BLaER1 treated with 17β-estradiol and CSF1 and Interleukin-3, amounts not matched to agents 10 nM and 100 nM (cell line): ENCODE results near the gene ZNF708.
A peak's percentile ranks its signal among the peaks of the same experiment; 100 is the strongest.
"Not testable (repeated sequence)": the region's sequence is repeated elsewhere in the genome, so short reads cannot be mapped to it uniquely, and the experiment has no call there.

Source experiments
- H3K27ac ChIP-seq, 11 experiments: shearing (Covaris generic); formaldehyde crosslinking; 2 replicates each; pipeline ENCODE4 v1.8.1; 2022
- H3K27me3 ChIP-seq, 11 experiments: shearing (Covaris generic); formaldehyde crosslinking; 2 replicates each; pipeline ENCODE4 v1.8.1; 2022
- H3K36me3 ChIP-seq, 11 experiments: shearing (Covaris generic); formaldehyde crosslinking; 2 replicates each; pipeline ENCODE4 v1.8.1; 2022
- H3K4me1 ChIP-seq, 10 experiments: shearing (Covaris generic); formaldehyde crosslinking; 2 replicates each; pipeline ENCODE4 v1.8.1; 2022
- H3K4me2 ChIP-seq, 11 experiments: shearing (Covaris generic); formaldehyde crosslinking; 2 replicates each; pipeline ENCODE4 v1.8.1; 2022
- H3K4me3 ChIP-seq, 10 experiments: shearing (Covaris generic); formaldehyde crosslinking; 2 replicates each; pipeline ENCODE4 v1.8.1; 2022
- H3K9ac ChIP-seq, 11 experiments: shearing (Covaris generic); formaldehyde crosslinking; 2 replicates each; pipeline ENCODE4 v1.8.1; 2022
- H3K9me3 ChIP-seq, 11 experiments: shearing (Covaris generic); formaldehyde crosslinking; replicated peaks in 1 of 11; 2 replicates each; pipeline ENCODE4 v1.8.1; 2022
- H4K20me1 ChIP-seq, 11 experiments: shearing (Covaris generic); formaldehyde crosslinking; 2 replicates each; pipeline ENCODE4 v1.8.1; 2022
- Cebpa-rat ChIP-seq, 11 experiments: shearing (Covaris generic); IDR thresholded peaks; 2 replicates each; pipeline ENCODE4 v1.8.1; 2022

ZNF708 gene

DNA sequence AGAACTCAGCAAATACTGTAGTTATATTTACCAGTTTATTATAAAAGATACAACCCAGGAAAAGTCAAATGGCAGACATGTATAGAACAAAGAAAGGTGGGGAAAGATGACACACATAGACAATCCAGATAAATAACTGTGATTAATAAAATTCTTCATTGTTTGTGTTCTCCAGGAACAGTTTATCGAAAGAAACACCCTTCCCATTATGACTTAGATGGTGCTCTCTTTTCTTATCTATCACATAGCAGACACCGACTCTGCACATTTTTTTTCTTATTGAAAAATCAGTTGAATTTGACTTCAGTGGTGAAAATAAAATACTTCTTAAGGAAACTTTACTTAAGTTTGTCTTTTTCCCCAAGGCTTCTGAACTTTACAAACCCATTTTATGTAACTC is 6.2 kb downstream of the ZNF708 start:
- H3K4me1 ChIP-seq: peaks cover 6 to 10% (median 7%) of the 10 kb centered on the region in 10 experiments
- H3K27ac ChIP-seq: no peak overlapping the region
- H3K36me3 ChIP-seq: peaks cover 83 to 97% (median 94%) of the 10 kb centered on the region in 11 experiments
- H3K9ac ChIP-seq: no peak overlapping the region
- no peak for TF ChIP-seq Cebpa-rat (IDR thresholded peaks at IDR 0.05)
- H3K9me3 ChIP-seq: peaks cover 84 to 95% (median 92%) of the 10 kb centered on the region in 11 experiments
- no peak overlapping the region for H3K4me3 ChIP-seq
- no peaks in the 10 kb centered on the region for H3K27me3 ChIP-seq
- H3K4me2 ChIP-seq: no peak overlapping the region
- H4K20me1 ChIP-seq: peaks cover 0 to 25% (median 0%) of the 10 kb centered on the region in 11 experiments; a peak in 5 of 22 replicates

DNA sequence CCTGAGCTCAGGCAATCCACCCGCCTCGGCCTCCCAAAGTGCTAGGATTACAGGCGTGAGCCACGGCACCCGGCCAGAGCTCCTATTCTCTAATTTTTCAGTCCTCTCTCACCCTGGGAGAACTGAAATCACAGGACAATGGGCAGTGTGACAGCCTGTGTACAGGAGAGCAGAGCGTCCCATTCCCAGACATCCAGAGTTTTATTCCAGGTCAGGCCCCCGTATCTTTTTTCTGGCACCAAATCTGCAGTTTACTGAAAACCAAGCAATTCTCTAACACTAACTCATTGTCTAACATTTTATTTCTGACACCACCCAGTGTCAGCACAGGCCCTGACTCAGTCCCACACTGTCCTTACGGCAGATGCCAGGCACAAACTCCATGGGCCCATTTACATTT is 6.7 kb downstream of the ZNF708 start:
- Histone ChIP-seq H3K27me3 (no peaks in the 10 kb centered on the region), H3K9ac (no peak overlapping the region), H3K4me1 (peaks cover 1 to 6% (median 2%) of the 10 kb centered on the region in 10 experiments; a peak in 19 of 20 replicates), H4K20me1 (peaks cover 0 to 25% (median 0%) of the 10 kb centered on the region in 11 experiments; a peak in 5 of 22 replicates), H3K4me3 (no peak overlapping the region), H3K27ac (no peak overlapping the region), H3K4me2 (no peak overlapping the region), H3K36me3 (peaks cover 86 to 97% (median 95%) of the 10 kb centered on the region in 11 experiments), H3K9me3 (peaks cover 89 to 98% (median 95%) of the 10 kb centered on the region in 11 experiments)
- TF ChIP-seq Cebpa-rat (IDR thresholded peaks at IDR 0.05): no peak

DNA sequence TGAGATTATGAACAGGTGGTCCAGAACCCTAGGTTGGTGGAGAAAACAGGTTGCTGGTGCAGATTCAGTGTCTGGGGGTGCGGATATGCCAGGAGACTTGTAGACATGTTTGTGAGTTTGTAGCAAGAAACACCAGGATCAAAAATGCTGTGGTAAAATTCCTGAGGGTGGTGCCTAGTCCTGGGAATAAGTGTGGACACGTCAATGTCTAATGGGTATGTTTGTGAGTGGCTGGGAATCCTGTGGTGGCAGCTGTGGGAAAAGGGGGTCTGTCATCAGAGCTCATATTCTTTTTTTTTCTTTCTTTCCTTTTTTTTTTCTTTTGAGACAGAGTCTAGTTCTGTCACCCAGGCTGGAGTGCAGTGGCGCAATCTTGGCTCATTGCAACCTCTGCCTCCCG is 7.2 kb downstream of the ZNF708 start:
- Histone ChIP-seq H3K27ac (no peak overlapping the region), H3K4me2 (no peak overlapping the region), H3K9ac (no peak overlapping the region), H3K9me3 (peaks cover 94 to 98% (median 95%) of the 10 kb centered on the region in 11 experiments), H4K20me1 (peaks cover 0 to 30% (median 0%) of the 10 kb centered on the region in 11 experiments; a peak in 5 of 22 replicates), H3K36me3 (peaks cover 86 to 97% (median 95%) of the 10 kb centered on the region in 11 experiments), H3K27me3 (no peaks in the 10 kb centered on the region), H3K4me3 (no peak overlapping the region), H3K4me1 (peaks cover 0 to under 1% (median 0%) of the 10 kb centered on the region in 10 experiments; a peak in 1 of 20 replicates)
- no peak for TF ChIP-seq Cebpa-rat (IDR thresholded peaks at IDR 0.05)

DNA sequence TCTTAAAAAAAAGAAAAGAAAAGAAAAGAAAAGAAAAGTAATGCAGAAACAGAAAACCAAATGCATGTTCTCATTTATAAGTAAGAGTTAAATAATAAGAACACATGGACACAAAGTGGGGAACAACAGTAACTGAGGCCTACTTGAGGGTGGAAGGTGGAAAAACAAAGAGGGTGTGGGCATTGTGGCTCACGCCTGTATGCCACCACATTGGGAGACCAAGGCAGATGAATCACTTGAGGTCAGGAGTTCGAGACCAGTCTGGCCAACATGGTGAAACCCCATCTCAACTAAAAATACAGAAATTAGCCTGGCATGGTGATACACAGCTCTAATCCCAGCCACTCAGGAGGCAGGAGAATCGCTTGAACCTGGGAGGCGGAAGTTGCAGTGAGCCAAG is 8.1 kb downstream of the ZNF708 start:
- Histone ChIP-seq H4K20me1 (peaks cover 0 to 34% (median 0%) of the 10 kb centered on the region in 11 experiments; a peak in 6 of 22 replicates), H3K9me3 (peaks cover 95 to 98% (median 96%) of the 10 kb centered on the region in 11 experiments), H3K36me3 (peaks cover 88 to 97% (median 95%) of the 10 kb centered on the region in 11 experiments), H3K4me1 (peaks cover 0 to 3% (median 0%) of the 10 kb centered on the region in 10 experiments; a peak in 5 of 20 replicates), H3K9ac (no peak overlapping the region), H3K27ac (no peak overlapping the region), H3K27me3 (no peaks in the 10 kb centered on the region), H3K4me2 (no peak overlapping the region), H3K4me3 (no peak overlapping the region)
- no peak for TF ChIP-seq Cebpa-rat (IDR thresholded peaks at IDR 0.05)

DNA sequence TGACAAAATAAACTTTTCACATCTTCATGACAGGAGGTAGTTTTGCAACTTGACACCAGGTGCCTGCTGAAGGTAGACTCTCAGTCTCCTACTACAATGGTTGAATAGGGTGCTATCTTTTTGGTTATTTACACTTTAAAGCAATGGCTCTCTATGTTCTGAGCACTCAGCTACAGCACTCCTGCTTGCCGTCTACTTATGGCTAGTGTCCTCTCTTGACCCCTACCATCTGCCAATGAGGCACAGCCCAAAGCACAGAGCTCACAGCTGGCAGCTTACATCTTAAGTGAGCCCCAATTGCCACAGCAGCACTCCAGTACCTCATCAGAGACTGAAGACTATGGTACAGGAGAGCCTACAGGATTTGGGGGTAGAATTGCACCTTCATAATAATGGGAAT is 11.4 kb downstream of the ZNF708 start:
- Histone ChIP-seq H3K4me1 (peaks cover 0 to 23% (median 11%) of the 10 kb centered on the region in 10 experiments; a peak in 10 of 20 replicates), H3K36me3 (peaks cover 70 to 97% (median 90%) of the 10 kb centered on the region in 11 experiments), H3K27me3 (no peaks in the 10 kb centered on the region), H3K4me3 (no peak overlapping the region; a peak in 1 of 20 replicates), H4K20me1 (peaks cover 0 to 56% (median 8%) of the 10 kb centered on the region in 11 experiments; a peak in 8 of 22 replicates), H3K4me2 (no peak overlapping the region), H3K9me3 (peaks cover 80 to 95% (median 91%) of the 10 kb centered on the region in 11 experiments), H3K9ac (no peak overlapping the region), H3K27ac (no peak overlapping the region)
- no peak for TF ChIP-seq Cebpa-rat (IDR thresholded peaks at IDR 0.05)

DNA sequence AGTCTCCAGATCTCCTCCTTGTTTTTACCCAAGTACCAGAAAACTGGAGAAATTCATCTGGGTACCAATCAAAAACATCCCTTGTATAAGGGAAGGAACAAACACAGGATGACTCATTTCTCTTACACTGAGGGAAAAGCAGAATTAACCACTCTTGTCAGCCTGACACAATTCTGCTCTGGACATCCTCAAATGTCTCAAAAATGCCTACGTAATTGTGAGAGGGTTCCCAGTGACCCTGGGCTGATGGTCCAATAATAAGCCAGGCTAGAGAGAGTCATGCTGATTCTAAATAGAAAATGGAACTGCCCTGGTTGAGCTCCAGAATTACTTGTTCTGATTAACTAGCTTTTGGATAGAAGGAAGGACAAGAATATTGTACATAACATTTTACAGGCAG is 14.5 kb downstream of the ZNF708 start:
- peak overlapping the region in 5 of 11 experiments; percentile 6 to 39 (median 23); a peak in 7 of 22 replicates for H3K4me2 ChIP-seq
- peaks cover 0 to 62% (median 8%) of the 10 kb centered on the region in 11 experiments; a peak in 8 of 22 replicates for H4K20me1 ChIP-seq
- peaks cover 0 to 23% (median 11%) of the 10 kb centered on the region in 10 experiments; a peak in 10 of 20 replicates for H3K4me1 ChIP-seq
- H3K36me3 ChIP-seq: peaks cover 76 to 100% (median 92%) of the 10 kb centered on the region in 11 experiments
- TF ChIP-seq Cebpa-rat (IDR thresholded peaks at IDR 0.05): no peak
- H3K27me3 ChIP-seq: no peaks in the 10 kb centered on the region
- peak overlapping the region in 2 of 11 experiments; percentile 17 to 18; a peak in 2 of 22 replicates for H3K27ac ChIP-seq
- no peak overlapping the region for H3K4me3 ChIP-seq
- no peak overlapping the region for H3K9ac ChIP-seq
- H3K9me3 ChIP-seq: peaks cover 78 to 94% (median 84%) of the 10 kb centered on the region in 11 experiments

DNA sequence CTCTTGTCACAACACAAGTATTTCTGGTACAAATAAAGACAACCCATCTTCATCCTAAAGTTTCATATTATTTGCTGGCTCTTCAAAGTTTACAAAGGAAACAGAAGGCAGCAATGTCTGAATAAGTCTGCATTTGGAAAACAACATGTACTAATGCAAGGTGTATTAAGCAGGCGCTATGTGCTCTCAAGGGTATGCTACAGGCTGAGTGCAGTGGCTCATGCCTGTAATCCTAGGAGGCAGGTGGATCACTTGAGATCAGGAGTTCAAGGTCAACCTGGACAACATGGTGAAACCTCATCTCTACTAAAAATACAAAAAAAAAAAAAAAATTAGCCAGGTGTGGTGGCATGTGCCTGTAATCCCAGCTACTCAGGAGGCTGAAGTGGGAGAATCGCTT is 16.4 kb downstream of the ZNF708 start:
- Histone ChIP-seq H4K20me1 (peaks cover 0 to 60% (median 8%) of the 10 kb centered on the region in 11 experiments; a peak in 8 of 22 replicates), H3K4me1 (peaks cover 0 to 35% (median 11%) of the 10 kb centered on the region in 10 experiments; a peak in 10 of 20 replicates), H3K36me3 (peaks cover 78 to 99% (median 92%) of the 10 kb centered on the region in 11 experiments), H3K9me3 (peaks cover 75 to 86% (median 81%) of the 10 kb centered on the region in 11 experiments)
- not testable (repeated sequence) for H3K27me3 ChIP-seq, H3K4me2 ChIP-seq, H3K9ac ChIP-seq, H3K4me3 ChIP-seq, H3K27ac ChIP-seq

DNA sequence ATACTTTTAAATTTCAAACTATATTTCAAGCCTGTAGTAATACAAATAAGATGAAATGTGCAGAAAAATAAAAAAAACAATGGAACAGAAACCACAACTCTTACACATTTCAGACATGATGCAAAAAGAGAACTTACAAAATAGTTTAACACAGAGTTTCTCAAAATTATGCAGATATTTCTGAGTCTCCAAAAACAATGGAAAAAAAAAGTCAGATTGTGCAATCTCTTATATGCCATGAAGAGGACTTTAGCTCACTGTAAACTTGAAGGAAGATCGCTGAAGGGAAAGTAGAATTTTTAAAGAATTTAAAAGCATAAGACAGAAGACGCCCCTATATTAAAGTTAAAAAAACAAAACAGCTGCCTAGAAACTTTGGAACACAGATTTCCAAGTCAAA is 20.4 kb downstream of the ZNF708 start:
- H3K4me1 ChIP-seq: peaks cover 0 to 14% (median 0%) of the 10 kb centered on the region in 10 experiments; a peak in 3 of 20 replicates
- no peak for TF ChIP-seq Cebpa-rat (IDR thresholded peaks at IDR 0.05)
- no peak overlapping the region for H3K4me2 ChIP-seq
- H3K4me3 ChIP-seq: no peak overlapping the region
- no peaks in the 10 kb centered on the region for H3K27me3 ChIP-seq
- H3K9ac ChIP-seq: no peak overlapping the region
- peaks cover 89 to 99% (median 95%) of the 10 kb centered on the region in 11 experiments for H3K36me3 ChIP-seq
- no peak overlapping the region for H3K27ac ChIP-seq
- peaks cover 0 to 30% (median 0%) of the 10 kb centered on the region in 11 experiments; a peak in 7 of 22 replicates for H4K20me1 ChIP-seq
- H3K9me3 ChIP-seq: peaks cover 74 to 90% (median 82%) of the 10 kb centered on the region in 11 experiments

DNA sequence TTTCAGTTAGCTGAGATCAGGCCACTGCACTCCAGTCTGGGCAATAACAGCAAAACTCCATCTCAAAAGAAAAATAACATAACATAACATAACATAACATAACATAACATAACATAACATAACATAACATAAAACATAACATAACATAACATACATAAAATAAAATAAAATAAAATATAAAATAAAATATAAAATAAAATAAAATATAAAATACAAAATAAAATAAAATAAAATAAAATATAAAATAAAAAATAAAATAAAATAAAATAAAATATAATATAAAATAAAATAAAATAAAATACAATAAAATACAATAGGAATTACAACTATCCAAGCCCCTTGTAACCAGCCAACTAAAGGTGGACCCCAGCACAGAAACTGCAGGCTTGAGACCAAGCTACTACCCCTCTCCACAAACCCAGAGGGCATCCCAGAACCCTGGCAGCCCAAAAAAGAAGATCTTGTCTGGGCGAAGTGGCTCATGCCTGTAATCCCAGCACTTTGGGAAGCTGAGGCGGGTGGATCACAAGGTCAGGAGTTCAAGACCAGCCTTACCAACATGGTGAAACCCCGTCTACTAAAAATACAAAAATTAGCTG is 22.2 kb downstream of the ZNF708 start:
- not testable (repeated sequence) for H3K4me3 ChIP-seq, H3K27me3 ChIP-seq, H3K27ac ChIP-seq, H3K9ac ChIP-seq, H3K4me2 ChIP-seq
- H3K36me3 ChIP-seq: peaks cover 85 to 99% (median 94%) of the 10 kb centered on the region in 11 experiments
- peaks cover 72 to 90% (median 79%) of the 10 kb centered on the region in 11 experiments for H3K9me3 ChIP-seq
- H4K20me1 ChIP-seq: peaks cover 0 to 13% (median 0%) of the 10 kb centered on the region in 11 experiments; a peak in 5 of 22 replicates
- peaks cover 0 to 14% (median 0%) of the 10 kb centered on the region in 10 experiments; a peak in 3 of 20 replicates for H3K4me1 ChIP-seq

DNA sequence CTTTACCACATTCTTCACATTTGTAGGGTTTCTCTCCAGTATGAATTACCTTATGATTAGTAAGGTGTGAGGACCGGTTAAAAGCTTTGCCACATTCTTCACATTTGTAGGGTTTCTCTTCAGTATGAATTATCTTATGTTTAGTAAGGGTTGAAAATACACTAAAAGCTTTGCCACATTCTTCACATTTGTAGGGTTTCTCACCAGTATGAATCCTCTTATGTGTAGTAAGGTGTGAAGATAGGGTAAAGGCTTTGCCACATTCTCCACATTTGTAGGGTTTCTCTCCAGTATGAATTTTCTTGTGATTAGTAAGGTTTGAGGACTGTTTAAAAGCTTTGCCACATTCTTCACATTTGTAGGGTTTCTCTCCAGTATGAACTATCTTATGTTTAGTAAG is 35.4 kb downstream of the ZNF708 start:
- peaks cover 89 to 99% (median 95%) of the 10 kb centered on the region in 11 experiments for H3K9me3 ChIP-seq
- not testable (repeated sequence) for H3K9ac ChIP-seq, H3K27ac ChIP-seq, H3K4me2 ChIP-seq, H3K4me1 ChIP-seq, H3K27me3 ChIP-seq, H4K20me1 ChIP-seq
- peak overlapping the region in 5 of 10 experiments; percentile 12 to 43 (median 21); a peak in 3 of 20 replicates for H3K4me3 ChIP-seq
- peaks cover 74 to 98% (median 86%) of the 10 kb centered on the region in 11 experiments for H3K36me3 ChIP-seq
